Epithelial cell of prostate (primary cell): ENCODE results near the gene SRP68.

Experiments used
- DNase-seq: peaks from one replicate; pipeline ENCODE4 v3.0.0-alpha.2; 2011; ENCODE audit warnings: low read depth, low spot score
- H3K27ac ChIP-seq: fragments of 450-650 bp; 2 replicates; pipeline ENCODE4 v1.5.1; 2017; ENCODE audit warnings: mild to moderate bottlenecking

Gene SRP68

DNA sequence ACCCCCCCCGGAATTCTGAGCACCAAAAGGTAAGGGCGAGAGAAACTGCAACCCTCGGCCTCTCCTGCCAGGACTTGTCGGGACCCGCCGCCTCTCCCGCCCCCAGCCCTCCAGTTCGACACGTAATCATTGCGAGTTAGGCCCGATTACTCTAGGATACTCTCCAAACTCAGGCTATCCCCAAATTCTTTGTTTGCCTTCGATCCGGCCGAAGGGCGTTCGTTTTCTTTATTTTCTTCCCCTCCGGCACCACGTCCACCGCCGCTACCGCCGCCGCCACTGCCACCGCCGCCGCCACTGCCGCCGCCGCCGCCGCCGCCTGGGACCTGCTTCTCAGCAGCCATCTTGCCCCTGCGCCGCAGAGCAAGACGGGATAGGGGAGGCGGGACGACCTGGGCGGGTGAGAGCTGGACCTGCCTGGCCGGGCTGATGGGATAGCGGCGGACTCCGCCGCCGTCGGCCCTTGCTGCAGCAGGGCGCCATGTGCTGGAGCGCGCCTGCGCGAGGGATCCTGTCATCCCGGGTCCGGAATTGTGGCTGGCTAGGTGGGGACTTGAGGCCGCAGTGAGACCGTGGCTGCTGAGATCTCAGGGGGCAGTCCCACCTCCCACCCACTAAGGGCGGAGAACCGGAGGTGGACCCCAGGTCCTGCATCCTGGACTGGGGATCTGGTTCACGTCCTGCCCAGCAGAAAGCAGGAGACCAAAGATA lies at the start of gene SRP68:
TSS of gene SRP68 (minus strand) at position 370 of the 711 bp plus-strand sequence. CDS start at position 344, 26 bp downstream.
- peak; percentile 73 for DNase-seq
- H3K27ac ChIP-seq: peak within 1 kb of the TSS; percentile 66

DNA sequence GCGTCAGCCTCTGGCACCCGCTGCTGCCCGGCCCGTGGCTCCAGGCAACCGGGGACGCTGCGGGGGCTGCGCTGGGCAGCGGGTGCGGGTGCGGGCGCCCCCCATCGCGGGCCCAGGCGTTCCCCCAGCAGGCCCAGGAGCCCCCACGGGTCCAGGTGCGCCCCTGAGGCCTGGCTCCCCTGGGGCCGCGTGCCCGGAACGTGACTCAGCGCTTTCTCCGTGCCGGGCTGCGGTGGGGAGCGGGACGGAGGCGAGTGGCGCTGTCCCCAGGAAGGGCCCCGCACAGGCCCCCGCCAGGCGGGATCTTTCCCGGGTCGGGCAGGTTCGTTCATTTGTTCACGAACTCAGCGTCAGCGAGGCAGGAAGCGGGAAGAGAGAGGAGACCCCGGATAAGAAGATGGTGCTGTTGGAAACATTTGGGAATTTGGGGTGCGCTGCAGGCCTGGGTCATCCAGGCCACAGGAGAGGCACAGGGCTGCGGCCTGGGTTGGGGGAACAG lies 49.7 kb upstream of the SRP68 start:
- DNase-seq: no peak
- no peak overlapping the region for H3K27ac ChIP-seq

DNA sequence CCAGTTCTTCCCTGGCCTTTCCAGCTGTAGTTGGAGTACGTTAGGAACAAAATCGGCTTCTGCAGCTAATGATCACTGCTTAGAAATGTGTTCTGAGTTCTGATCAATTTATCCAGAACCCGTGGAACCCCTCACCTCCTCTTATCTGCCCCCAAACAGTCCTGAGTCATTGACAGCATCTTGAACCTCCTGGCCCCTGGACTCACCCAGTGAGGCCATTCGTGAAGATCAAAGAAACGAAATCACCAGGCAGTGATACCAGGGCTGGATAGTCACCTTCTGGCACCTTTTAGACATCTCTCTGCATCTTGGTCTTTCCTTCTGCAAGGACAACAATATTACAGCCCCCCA lies 48.3 kb upstream of the SRP68 start:
- DNase-seq: no peak
- H3K27ac ChIP-seq: no peak overlapping the region

DNA sequence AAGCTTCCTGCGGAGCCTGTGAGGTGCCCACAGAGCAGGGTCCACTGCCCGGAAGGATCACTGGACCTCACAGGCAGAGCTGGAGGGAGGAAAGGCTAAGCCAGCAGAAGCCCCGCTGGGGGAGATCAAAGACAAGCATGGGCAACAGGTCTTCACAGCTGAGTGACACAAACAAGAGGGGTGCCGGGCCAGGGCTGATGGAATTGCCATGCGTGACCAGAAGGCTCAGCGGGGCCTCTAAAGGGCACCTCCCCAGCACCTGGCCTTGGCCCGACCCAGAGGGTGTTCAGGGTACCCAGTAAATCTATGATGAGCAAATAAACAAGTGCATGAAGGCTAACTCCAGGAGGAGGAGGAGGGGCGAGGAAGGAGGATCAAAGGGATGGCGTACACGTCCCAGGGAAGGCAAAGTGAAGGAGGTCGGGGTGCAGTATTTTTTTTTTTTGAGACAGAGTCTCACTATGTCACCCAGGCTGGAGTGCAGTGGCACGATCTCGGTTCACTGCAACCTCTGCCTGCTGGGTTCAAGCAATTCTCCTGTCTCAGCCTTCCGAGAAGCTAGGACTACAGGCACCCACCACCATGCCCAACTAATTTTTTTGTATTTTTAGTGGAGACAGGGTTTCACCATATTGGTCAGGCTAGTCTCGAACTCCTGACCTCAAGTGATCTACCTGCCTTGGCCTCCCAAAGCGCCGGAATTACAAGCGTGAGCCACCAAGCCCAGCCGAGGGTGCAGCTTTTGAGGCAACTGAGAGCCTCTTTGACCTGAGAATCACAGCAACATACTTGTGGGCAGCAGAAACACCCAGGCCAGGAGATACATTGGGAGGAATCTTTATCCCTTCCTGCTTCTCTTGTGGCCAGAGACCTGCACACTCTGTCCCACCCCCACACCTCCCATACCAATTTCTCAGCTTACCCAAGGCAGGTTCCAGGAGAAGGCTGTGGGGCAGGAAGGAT lies 47.4 kb upstream of the SRP68 start:
- no peak for DNase-seq
- H3K27ac ChIP-seq: no peak overlapping the region

DNA sequence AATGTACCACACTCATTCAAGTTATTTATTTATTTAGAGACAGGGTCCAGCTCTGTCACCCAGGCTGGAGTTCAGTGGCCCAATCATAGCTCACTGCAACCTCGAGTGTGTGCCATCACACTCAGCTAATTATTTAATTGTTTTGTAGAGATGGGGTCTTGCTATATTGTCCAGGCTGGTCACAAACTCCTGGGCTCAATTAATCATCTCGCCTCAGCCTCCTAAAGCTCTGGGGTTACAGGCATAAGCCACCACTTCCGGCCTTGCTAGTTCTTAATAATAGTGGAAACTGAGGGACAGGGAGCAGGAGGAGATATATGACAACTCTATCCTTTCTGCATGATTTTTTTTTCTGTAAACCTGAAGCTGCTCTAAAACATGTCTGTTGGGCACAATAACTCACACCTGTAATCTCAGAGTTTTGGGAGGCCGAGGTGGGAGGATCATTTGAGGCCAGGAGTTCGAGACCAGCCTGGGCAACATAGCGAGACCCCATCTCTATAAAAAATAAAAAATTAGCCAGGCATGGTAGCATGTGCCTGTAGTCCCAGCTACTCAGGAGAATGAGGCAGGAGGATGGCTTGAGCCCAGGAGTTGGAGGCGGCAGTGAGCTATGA lies 42.9 kb upstream of the SRP68 start:
- no peak overlapping the region for H3K27ac ChIP-seq
- no peak for DNase-seq

DNA sequence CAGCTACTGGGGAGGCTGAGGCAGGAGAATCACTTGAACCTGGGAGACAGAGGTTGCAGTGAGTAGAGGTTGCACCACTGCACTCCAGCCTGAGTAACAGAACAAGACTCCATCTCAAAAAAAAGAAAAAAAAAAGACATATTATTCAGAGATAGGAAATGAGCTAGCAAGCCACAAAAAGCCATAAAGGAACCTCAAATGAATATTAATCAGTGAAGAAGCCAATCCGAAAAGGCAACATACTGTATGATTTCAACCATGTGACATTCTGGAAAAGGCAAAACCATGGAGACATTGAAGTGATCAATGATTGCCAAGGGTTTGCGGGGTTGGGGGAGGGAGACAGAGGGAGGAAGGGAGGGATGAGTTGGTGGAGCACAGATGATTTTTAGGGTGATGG lies 39.6 kb upstream of the SRP68 start:
- DNase-seq: no peak
- H3K27ac ChIP-seq: no peak overlapping the region

DNA sequence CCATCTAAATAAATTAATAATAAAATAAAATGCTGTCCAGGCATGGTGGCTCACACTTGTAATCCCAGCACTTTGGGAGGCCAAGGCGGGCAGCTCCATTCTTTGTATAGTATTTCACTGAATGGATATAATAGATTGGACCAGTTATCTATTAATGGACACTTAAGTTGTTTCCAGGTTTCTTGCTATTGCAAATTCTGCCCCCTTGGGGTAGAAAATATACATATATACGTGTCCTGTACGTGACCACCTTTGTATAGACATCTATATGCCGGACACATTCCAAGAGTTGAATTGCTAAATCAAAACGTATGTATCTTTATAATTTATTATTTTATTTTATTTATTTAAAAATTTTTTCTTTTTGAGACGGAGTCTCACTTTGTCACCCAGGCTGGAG lies 35.2 kb upstream of the SRP68 start:
- DNase-seq: no peak

DNA sequence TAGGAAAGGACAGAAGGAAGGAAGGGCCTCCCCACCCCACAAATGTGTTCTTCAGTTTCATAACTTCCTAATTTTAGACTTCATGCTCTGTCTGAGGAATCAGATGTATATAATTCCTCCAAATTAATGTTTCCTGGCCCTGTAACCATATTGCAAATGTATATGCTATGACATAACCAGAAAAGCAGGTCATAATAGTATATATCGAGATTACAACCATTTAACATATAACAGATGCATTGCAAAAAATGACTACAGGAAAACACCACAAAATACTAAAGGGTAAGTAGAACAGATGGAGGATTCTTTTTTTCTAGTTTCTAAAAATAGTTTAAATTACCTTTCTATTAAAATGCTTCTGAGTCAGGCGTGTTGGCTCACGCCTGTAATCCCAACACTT lies 34.4 kb upstream of the SRP68 start:
- DNase-seq: no peak

More for the DNA sequence above, 35.2 kb upstream of the SRP68 start:
- no peak overlapping the region for H3K27ac ChIP-seq

DNA sequence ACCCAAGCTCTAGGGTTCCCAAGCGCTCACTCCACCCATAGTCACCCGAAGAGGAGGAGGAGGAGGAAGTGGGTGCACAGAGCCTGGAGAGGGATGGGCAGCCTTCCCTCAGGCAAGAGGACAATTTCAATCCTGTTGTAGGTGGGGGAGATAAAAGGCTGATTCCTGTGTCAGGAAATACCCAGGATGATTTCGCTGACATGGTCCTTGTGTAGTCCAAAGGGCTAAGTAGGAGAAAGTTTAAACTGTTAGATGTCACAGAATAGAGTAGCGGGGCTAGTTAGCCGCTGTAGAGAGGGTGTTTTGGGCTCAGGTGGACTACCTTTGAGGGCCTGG lies 32.5 kb upstream of the SRP68 start:
- no peak overlapping the region for H3K27ac ChIP-seq
- DNase-seq: no peak

More for the DNA sequence above, 34.4 kb upstream of the SRP68 start:
- no peak overlapping the region for H3K27ac ChIP-seq

DNA sequence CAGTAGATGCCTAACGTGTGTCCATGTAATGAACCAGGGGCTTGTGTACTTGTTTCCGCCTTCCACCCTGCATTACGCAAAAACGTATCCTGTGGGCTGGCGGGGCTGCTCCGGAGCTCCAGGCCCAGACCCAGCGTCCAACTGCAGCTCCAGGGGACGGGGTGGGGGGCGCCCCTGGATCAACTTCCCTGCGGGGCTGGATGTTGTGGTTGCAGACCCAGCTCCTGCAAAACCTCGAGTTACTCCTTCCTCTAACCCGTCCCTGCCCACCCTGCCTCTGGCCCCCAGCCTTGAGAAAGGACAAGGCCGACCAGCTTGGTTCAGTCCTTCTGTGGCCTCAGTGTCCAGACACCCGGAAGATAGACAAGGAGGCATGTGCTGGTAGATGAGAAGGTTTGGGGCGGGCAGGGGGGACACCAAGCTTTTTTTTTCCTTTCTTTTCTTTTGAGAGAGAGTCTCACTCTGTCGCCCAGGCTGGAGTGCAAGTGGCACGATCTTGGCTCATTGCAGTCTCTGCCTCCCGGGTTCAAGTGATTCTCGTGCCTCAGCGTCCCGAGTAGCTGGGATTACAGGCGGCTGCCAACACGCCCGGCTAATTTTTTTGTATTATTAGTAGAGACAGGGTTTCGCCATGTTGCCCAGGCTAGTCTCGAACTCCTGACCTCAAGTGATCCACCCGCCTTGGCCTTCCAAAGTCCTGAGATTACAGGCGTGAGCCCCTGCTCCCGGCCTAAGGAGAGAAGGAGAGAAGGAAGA lies 32.0 kb upstream of the SRP68 start:
- no peak for DNase-seq

DNA sequence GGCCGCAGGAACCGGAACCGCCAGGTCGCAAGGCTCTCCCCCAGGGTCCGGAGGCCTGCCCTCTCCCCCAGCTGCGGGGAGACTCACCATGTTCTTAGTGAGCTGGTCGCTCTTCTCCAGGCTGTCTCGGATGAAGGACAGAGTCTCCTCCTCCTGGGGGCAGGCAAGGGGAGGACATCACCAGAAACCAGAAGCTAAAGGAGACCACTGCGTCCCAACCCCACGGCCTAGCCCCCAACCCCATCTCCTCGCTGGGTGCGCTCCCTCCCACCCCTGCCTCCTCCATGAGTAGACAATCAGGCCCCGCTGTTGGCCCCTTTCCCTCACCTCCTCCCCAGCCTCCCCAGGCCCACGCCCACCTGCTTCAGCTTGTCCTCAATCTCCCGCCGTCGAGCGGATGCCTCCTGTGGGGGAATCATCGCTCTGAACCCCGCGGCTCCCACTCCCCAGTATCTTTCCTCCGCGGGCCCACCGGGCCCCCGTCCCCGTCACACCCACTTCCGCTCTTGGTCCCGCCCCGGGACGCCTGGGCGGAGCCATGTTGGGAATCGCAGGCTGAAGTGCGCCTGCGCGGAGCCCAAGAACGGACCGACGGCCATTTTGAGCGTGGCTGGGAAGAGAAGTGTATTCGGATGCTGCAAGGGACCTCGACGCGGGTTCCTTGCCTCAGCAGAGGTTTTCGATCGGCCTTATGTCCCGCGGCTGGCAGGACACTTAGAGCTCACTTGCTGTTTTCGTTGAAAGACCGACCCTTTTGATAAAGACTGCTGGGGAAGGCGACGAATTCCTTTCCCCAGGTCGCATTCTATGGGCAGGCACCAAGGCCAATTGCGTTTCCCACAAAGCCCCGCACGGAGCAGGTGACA lies 31.2 kb upstream of the SRP68 start, which contains the start of gene EXOC7:
TSS of gene EXOC7 (minus strand) at position 514 of the 866 bp plus-strand sequence. CDS start at position 419, 95 bp downstream.
- DNase-seq: peak; percentile 22
- H3K27ac ChIP-seq: peak within 1 kb of the TSS; percentile 65

More for the DNA sequence above, 32.0 kb upstream of the SRP68 start:
- peak overlapping the region; percentile 65 for H3K27ac ChIP-seq

DNA sequence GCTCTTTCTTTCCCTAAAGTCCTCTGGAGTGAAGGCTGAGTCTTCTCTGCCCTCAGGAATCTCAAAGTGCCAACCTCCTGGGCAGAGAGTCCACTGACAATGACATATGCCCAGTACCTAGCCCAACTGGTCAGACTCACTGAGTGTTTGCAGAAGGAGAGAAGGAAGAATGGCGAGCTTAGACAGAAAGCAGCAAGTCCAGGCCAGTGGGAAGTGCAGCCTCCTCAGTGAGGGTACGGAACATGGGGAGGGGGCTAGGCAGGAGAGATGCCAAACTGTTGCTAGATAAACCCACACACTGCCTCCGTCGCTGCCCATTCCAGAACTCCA lies 30.6 kb upstream of the SRP68 start:
- H3K27ac ChIP-seq: peak overlapping the region; percentile 65
- DNase-seq: no peak

DNA sequence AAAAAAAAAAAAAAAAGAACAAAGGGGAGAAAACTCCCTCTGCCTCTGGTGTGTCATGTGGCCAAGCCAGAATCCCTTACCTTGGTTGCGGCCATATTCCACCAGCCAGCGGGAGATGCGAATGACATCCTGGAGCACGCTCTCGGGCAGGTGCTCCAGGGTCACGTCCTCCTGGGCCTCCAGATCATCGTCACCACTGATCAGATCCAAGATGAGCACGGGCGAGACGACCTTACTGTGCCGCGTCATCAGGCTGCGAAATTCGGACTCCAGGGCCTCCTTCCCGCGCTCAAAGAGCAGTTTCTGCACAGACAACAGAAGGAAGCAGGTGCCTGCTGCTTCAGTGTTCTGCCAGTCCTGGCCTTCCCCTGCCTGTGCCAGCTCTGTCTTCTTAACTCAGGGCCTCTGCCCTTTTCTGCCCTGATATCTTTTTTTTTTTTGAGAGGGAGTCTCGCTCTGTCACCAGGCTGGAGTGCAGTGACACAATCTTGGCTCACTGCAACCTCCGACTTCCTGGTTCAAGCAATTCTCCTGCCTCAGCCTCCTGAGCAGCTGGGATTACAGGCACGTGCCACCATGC lies 25.5 kb upstream of the SRP68 start:
- no peak for DNase-seq
- H3K27ac ChIP-seq: no peak overlapping the region

DNA sequence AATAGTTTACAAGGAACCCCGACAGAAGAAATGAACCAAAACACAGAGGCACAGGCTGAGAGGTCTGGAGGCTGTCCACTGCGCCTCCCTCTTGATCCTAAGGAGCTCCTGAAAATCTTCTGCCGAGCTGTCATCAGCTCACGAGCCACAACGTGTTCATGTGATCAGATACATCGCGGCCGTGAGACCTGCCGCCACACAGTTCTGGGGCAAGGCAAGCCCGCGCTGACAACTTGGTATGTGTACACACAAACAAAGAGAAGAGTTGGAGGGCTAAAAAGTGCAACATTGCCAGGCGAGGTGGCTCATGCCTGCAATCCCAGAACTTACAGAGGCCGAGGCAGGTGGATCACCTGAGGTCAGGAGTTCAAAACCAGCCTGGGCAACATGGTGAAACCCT lies 23.6 kb upstream of the SRP68 start:
- no peak for DNase-seq
- no peak overlapping the region for H3K27ac ChIP-seq

DNA sequence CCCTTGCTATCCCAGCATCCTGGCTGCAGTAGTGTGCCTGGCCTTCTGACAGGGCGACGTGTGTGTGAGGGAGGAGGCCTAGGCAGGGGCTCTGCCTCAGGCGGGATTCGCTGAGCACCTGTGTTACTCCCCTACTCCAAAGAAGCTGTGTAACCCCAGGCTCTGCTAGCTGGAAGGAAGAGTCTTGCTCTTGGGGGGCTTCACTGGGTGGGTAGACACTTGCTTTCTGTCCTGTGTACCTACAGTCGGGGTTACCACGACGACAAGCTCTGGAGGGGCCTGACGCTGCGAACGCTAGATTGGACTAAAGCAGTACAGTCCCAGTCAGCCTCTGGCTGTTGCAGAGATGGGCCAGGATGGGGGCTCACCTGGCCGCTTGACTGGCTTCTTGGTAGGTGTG lies 21.7 kb upstream of the SRP68 start:
- H3K27ac ChIP-seq: no peak overlapping the region
- DNase-seq: no peak

DNA sequence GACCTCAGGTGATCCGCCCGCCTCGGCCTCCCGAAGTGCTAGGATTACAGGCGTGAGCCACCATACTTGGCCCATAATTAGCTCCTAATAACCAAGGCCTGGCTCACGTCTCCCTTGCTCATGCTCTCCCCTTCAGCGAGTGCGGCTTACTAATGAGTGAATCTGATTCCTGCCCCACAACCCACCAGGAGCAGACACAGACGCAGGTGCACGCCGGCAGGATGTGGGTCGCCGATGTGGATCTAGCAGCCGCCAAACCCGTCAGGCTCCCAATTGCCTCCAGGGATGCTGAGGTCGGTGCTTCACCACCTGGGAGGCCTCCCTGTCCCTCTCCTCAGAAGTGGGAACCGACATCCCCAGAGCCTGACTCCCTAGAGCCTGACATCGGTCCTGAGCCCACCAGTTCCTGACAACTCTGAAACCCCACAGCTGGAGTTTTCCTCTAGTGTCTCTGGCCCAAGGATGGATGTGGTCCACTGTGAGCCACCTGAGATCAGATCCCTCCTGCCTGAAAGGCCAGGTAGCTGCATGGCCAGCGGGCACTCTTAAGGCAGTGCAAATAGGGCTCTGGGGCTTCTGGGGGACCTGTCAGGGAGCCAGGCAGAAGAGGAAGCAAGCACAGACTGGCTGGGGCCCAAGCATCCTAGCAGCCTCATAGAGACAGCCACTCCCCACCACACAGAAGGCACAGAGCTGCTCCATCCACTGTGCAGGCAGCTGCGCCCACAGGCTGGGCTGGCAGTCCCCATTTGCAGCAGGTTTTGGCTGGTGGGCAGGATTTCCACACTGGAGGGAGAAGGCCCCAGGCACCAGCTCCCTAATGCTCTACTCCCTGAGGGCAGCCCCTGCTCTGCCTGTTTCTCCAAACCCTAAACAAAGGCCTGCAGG lies 20.5 kb upstream of the SRP68 start:
- no peak overlapping the region for H3K27ac ChIP-seq
- no peak for DNase-seq

DNA sequence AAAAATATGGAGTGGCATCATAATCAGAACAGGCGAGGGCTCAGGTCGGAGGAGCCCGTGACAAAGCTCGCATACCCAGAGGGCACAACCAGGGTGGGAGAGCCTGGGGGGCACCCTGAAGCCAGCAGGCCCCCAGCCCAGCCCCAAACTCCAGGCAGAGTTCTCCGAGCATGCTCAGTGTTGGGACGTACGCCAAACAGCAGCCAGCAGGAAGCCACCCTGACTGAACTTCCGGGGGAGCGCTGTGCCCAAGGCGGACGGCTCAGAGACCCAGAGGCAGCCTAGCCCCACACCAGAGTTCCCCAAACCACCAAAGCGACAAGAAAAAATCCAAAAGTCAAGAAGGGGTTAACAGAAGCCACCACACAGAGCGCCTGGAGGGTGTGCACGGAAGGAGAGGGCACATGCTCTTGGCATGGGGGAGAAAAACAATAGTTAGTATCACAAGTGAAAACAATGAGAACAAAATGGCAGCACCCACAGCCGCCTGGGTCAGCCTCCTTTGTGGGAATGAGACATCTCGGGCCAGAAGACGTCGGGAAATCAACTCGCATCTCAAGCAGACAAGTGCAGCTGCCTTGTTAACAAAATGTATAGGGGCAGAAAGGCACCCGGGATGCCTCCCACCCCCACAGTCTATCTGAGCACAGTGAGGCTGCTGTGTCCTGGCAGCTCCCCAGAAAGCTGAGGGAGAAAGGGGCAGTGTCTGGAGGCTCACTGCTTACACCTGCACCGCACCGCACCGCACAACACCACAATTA lies 19.4 kb upstream of the SRP68 start:
- DNase-seq: no peak
- no peak overlapping the region for H3K27ac ChIP-seq
